ENCODE measurements around the gene SZT2.
"Not testable (repeated sequence)": the region's sequence is repeated elsewhere in the genome, so short reads cannot be mapped to it uniquely, and the experiment has no call there.

The SZT2 gene

GRCh38 chr1:43492826-43493225 lies 103.1 kb downstream of the SZT2 start:
- no peak for DNase-seq (ENCODE audit: low spot score)

GRCh38 chr1:43493661-43494450 lies 104.2 kb downstream of the SZT2 start:
- DNase-seq (ENCODE audit: low spot score): no peak

GRCh38 chr1:43495204-43495603 lies 105.5 kb downstream of the SZT2 start:
- no peak for DNase-seq (ENCODE audit: low spot score)

- no peak for DNase-seq (ENCODE audit: low spot score)
These were observed 110.2 kb downstream of the SZT2 start for GRCh38 chr1:43499898-43500297.

- not testable (repeated sequence) for DNase-seq (ENCODE audit: low spot score)
These were observed 112.1 kb downstream of the SZT2 start for GRCh38 chr1:43501806-43502205.

GRCh38 chr1:43503534-43503933 lies 113.8 kb downstream of the SZT2 start:
- no peak for DNase-seq (ENCODE audit: low spot score)

Data from left forelimb (tissue), 1 donor.